Calu3 (cell line): ENCODE results near the gene MBD1. TPM values are rescaled to one million over a fixed set of nuclear protein-coding genes. Genes with fewer than 3 reads are reported as not detected.

Experiments used
- BruUV-seq: library from RNA; stranded (reverse); fragments of 400-500 nt; replicated peaks from 2 replicates; lab custom pipeline; 2021; lab: Mats Ljungman, UMichigan
- CTCF ChIA-PET: fragments of 300-600 bp; sonication (Branson Sonifier 250); formaldehyde crosslinking; loops from one replicate; lab custom pipeline; 2022; ENCODE audit warnings: antibody characterized with exemption; lab: Charles Lee
- DNase-seq: peaks from one replicate; pipeline ENCODE4 v3.0.0; 2022
- H3K27ac Mint-ChIP-seq: one replicate; pipeline ENCODE4 v1.8.0; 2022; ENCODE audit warnings: mixed read lengths; ENCODE audit not compliant: unreplicated experiment
- H3K27me3 Mint-ChIP-seq: one replicate; pipeline ENCODE4 v1.8.0; 2022; ENCODE audit warnings: mixed read lengths; ENCODE audit not compliant: unreplicated experiment
- H3K36me3 Mint-ChIP-seq: one replicate; pipeline ENCODE4 v1.8.0; 2022; ENCODE audit warnings: mild to moderate bottlenecking, moderate library complexity, mixed read lengths; ENCODE audit not compliant: insufficient read depth, unreplicated experiment
- H3K4me1 Mint-ChIP-seq: one replicate; pipeline ENCODE4 v1.8.0; 2022; ENCODE audit warnings: mild to moderate bottlenecking, low read depth, mixed read lengths; ENCODE audit not compliant: unreplicated experiment
- H3K4me3 Mint-ChIP-seq: one replicate; pipeline ENCODE4 v1.8.0; 2022; ENCODE audit warnings: mild to moderate bottlenecking, low read depth, moderate library complexity, mixed read lengths; ENCODE audit not compliant: unreplicated experiment
- H3K9me3 Mint-ChIP-seq: one replicate; pipeline ENCODE4 v1.8.0; 2022; ENCODE audit warnings: low read depth, mixed read lengths; ENCODE audit not compliant: unreplicated experiment
- intact Hi-C: fragments of 100-400 bp; cut with micrococcal nuclease; formaldehyde crosslinking; loops from one replicate; pipeline ENCODE4 v1.10.0; 2022; ENCODE audit not compliant: unreplicated experiment
- total RNA-seq: library from RNA; stranded (reverse); gene quantifications from 2 replicates; pipeline ENCODE4 v1.2.3, GENCODE V29; 2022
- TF ChIP-seq, protein P1 (sequence below): fragments of 200-600 bp; IDR thresholded peaks from one replicate; pipeline ENCODE4 v1.8.0; 2022; ENCODE audit warnings: antibody characterized with exemption; ENCODE audit not compliant: unreplicated experiment

Gene MBD1
- total RNA-seq, 1 experiment from 2014 or later, result 70.5 TPM

DNA sequence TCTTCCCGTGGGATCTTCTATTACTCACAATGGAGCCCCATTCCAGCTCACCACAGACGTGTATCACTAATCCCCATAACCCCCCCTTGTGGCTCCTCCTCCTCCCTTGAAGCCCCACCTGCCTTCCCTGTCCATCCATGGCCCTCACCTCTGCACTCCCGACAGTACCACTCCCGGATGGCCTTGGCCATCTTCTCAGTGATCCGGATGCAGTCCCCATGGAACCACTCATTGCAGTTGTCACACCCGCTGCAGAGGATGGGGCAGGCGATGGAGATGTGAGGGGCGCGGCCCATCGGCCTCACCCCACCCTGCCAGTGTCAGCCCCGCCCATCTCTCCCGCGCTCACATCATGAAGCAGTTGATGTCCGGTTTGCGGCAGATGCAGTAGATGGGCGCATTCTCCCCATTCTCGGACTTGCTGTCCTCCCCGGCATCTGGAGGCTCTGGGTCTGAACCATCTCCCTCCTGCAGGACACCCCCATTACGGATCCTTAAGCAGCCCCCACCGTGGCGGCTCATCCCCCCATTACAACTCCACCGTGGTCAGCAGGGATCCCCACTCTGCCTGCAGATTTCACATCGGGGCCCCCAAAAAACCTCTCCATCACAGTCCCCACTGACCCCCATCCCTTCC lies 5.2 kb upstream of the MBD1 start:
- intact Hi-C loops, result loop anchor here (1.0 to 5.0 kb wide), 2 partner anchors 22 to 71 kb away; no protein-coding TSS in a partner anchor
- Mint-ChIP-seq H3K4me1 (peaks cover 28% of the 10 kb centered on the region), H3K4me3 (peak overlapping the region; percentile 89), H3K9me3 (no peaks in the 10 kb centered on the region), H3K36me3 (peaks cover 48% of the 10 kb centered on the region), H3K27me3 (no peaks in the 10 kb centered on the region), H3K27ac (peak overlapping the region; percentile 80)
- no TSS peak for BruUV-seq
- TF ChIP-seq, protein P1, sequence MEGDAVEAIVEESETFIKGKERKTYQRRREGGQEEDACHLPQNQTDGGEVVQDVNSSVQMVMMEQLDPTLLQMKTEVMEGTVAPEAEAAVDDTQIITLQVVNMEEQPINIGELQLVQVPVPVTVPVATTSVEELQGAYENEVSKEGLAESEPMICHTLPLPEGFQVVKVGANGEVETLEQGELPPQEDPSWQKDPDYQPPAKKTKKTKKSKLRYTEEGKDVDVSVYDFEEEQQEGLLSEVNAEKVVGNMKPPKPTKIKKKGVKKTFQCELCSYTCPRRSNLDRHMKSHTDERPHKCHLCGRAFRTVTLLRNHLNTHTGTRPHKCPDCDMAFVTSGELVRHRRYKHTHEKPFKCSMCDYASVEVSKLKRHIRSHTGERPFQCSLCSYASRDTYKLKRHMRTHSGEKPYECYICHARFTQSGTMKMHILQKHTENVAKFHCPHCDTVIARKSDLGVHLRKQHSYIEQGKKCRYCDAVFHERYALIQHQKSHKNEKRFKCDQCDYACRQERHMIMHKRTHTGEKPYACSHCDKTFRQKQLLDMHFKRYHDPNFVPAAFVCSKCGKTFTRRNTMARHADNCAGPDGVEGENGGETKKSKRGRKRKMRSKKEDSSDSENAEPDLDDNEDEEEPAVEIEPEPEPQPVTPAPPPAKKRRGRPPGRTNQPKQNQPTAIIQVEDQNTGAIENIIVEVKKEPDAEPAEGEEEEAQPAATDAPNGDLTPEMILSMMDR, result no peak
- CTCF ChIA-PET, result no interaction called here
- DNase-seq, result peak; percentile 52

DNA sequence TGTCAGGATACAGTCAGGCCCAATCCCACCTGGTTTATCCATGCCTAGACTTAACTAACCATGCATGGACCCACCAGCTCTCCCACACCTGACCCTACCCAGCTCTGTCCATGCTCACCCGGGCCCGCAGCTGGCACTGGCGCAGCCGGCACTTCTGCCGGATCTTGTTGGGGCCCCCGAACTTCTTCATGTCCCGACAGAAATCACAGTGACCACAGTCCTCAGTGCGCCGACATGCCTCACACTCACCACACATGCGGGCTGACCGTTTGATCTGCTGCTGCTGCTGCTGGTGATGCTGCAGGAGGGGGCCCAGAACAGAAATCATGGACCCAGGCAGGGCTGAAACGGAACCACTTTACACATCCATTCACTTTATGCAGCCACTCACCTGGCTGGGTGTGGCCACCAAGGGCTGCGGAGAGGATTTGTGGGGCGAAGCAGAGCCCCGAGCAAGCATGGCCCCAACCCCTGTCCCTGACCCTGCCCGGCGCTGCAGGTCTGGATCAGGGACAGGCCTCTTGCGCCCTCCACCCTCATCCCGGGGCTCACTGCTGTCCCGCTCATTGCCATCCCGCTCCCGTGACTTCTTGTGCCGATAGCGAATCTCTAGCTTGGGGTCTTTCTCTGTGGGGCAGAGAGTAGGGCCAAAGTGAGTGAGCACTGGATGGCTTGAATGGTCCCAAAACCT lies 4.5 kb upstream of the MBD1 start:
- CTCF ChIA-PET, result no interaction called here
- BruUV-seq, result no TSS peak
- H3K9me3 Mint-ChIP-seq, result no peaks in the 10 kb centered on the region
- H3K4me1 Mint-ChIP-seq, result peaks cover 31% of the 10 kb centered on the region
- no peaks in the 10 kb centered on the region for H3K27me3 Mint-ChIP-seq
- intact Hi-C loops, result loop anchor here (5.0 kb wide), 1 partner anchor 72 kb away; no protein-coding TSS in a partner anchor
- H3K4me3 Mint-ChIP-seq, result peak overlapping the region; percentile 89
- H3K27ac Mint-ChIP-seq, result no peak overlapping the region
- no peak for DNase-seq
- peaks cover 56% of the 10 kb centered on the region for H3K36me3 Mint-ChIP-seq
- TF ChIP-seq, protein P1, result no peak

DNA sequence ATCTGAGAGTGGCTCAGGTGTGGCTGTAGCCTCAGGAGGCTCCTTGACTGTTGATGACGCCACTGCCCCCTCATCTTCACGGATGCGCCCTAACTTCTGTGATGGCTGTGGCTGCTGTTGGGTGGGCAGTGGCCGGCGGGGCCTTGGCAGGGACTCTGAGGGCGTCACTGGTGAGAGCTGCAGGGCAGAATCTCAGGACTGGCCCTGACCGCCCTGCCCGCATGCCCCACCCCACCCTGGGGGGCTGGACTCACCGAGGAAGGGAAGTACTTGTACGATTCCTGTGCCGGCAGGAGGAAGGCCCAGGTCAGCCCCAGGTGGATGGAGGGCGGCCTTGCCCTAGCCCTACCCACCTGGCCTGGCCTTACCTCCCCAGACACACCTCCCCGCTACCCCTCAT lies 3.7 kb upstream of the MBD1 start:
- intact Hi-C loops, result loop anchor here (5.0 kb wide), 1 partner anchor 72 kb away; no protein-coding TSS in a partner anchor
- Mint-ChIP-seq H3K27me3 (no peaks in the 10 kb centered on the region), H3K9me3 (no peaks in the 10 kb centered on the region), H3K4me1 (peaks cover 38% of the 10 kb centered on the region), H3K36me3 (peaks cover 63% of the 10 kb centered on the region), H3K4me3 (no peak overlapping the region), H3K27ac (no peak overlapping the region)
- DNase-seq, result no peak
- no TSS peak for BruUV-seq
- TF ChIP-seq, protein P1, result no peak
- CTCF ChIA-PET, result interaction anchor here (1.5 kb wide), 1 partner anchor 72 kb away, joined by 3 read pairs; no protein-coding TSS in a partner anchor

DNA sequence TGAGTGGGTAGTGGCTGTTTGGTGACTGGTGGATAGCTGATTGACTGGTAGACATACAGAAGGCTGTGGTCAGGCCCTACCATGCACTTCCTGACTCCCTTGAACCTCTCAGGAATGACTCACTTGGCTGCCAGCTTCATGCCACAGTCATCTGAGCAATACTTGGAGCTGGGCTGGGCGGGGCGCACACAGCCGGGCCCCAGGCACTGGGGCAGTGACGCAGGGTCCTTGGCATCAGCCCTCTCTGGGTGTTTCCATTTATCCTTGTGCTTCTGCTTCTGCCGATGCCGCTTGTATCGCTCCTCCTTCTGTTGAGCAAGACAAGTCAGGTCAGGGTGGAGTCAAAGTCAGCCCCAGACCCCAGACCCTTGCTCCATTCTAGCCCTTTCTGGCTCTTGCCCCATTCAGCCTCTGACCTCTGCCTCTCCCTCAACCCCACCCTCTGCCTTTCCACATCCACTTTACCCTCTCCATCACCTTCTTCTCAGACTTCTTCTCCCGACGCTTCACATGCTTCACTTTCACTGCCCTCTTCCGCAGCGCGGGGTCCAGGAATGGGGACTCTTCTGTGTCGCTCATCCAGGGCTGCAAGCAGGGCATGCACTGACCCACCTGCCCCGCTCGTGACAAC lies 3.0 kb upstream of the MBD1 start:
- no peak overlapping the region for H3K4me3 Mint-ChIP-seq
- CTCF ChIA-PET, result interaction anchor here (1.5 kb wide), 1 partner anchor 72 kb away, joined by 3 read pairs; no protein-coding TSS in a partner anchor

More for the DNA sequence above, 3.0 kb upstream of the MBD1 start:
- DNase-seq, result no peak
- peaks cover 65% of the 10 kb centered on the region for H3K36me3 Mint-ChIP-seq
- no TSS peak for BruUV-seq
- peaks cover 42% of the 10 kb centered on the region for H3K4me1 Mint-ChIP-seq
- intact Hi-C loops, result no loop called here
- H3K27me3 Mint-ChIP-seq, result no peaks in the 10 kb centered on the region
- H3K9me3 Mint-ChIP-seq, result no peaks in the 10 kb centered on the region
- TF ChIP-seq, protein P1, result no peak
- no peak overlapping the region for H3K27ac Mint-ChIP-seq
